LNCAP (cell line): ENCODE data around the gene RBBP6.

ENCODE experiments used
- TF ChIP-seq, protein P1 (sequence below): fragments of 450-650 bp; IDR thresholded peaks from 2 replicates; pipeline ENCODE4 v1.5.1; 2017; ENCODE audit warnings: mild to moderate bottlenecking

RBBP6 gene

DNA sequence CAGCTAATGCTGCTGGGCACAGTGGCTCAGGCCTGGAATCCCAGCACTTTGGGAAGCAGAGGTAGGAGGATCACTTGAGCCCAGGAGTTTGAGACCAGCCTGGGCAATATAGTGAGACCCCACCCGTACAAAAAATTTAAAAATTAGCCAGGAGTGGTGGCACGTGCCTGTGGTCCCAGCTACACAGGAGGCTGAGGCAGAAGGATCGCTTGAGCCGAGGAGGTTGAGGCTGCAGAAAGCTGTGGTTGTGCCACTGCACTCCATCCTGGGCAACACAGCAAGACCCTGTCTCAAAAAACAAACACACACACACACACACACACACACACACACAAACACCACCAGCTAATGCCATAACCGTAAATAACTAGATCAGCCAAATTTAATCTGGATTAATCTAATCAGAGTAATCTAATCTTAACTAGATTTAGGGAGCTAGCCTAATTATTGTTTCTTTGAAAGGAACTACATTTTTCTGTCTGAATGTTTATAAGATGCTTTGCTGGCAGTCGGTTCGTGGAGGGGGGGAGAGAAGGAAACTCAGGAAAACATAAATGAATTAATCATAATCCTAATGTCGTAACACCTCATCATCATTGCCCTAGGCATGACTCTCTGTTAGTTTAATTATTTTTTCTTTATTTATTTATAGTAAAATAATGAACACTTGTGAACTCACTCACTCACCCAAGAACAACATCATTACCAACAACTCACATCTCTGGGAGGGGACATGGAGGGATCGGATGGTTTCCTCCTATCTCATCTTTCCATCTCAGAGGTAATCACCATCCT lies 12.5 kb upstream of the RBBP6 start:
- TF ChIP-seq, protein P1, sequence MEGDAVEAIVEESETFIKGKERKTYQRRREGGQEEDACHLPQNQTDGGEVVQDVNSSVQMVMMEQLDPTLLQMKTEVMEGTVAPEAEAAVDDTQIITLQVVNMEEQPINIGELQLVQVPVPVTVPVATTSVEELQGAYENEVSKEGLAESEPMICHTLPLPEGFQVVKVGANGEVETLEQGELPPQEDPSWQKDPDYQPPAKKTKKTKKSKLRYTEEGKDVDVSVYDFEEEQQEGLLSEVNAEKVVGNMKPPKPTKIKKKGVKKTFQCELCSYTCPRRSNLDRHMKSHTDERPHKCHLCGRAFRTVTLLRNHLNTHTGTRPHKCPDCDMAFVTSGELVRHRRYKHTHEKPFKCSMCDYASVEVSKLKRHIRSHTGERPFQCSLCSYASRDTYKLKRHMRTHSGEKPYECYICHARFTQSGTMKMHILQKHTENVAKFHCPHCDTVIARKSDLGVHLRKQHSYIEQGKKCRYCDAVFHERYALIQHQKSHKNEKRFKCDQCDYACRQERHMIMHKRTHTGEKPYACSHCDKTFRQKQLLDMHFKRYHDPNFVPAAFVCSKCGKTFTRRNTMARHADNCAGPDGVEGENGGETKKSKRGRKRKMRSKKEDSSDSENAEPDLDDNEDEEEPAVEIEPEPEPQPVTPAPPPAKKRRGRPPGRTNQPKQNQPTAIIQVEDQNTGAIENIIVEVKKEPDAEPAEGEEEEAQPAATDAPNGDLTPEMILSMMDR: no peak

DNA sequence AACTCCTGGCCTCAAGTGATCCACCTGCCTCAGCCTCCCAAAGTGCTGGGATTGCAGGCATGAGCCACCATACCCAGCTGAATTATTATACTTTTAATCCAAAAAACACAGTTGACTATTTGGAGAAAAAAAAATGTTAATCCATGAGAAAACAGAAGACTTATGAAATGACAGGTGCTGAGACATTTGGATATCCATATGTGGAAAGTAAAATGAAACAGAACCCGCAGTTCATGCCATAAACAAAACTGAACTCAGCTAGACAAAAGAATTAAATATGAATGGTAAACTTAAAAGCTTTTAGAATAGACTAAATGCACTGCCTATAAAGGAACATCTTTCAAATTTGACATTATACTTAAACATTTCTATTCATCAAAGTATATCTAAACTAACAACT lies 8.2 kb upstream of the RBBP6 start:
- TF ChIP-seq, protein P1: no peak

DNA sequence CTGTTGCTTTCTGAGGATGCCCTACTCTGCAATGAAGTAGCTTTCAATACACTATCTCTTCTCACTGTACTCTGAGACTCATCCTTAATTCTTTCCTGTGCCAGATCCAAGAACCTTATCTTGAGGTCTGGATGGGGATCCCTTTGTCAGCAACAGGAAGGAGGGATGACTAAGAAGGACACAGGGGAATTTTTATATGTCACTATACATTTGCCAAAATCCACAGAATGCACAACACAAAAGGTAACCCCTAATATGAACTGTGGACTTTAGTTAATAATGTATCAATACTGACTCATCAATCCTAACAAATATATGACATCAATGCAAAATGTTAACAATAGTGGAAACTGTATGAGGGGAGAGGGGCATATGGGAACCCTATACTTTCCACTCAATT lies 4.7 kb upstream of the RBBP6 start:
- TF ChIP-seq, protein P1: no peak

DNA sequence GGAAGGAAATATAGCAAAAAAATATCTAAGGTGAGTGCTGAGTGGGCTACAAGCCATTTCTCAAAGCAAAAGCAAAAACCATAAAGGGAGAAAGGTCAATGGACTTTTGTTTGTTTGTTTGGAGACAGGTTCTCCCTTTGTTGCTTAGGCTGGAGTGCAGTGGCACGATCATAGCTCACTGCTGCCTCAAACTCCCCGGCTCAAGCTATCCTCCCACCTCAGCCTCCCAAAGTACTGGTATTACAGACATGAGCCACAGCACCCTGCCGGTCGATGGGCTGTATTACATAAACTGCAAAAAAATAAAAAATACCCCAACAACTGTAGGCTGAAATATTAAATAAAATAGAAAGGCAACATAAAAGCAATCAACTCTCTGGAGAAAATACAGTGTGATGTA lies 3.5 kb upstream of the RBBP6 start:
- TF ChIP-seq, protein P1: no peak

DNA sequence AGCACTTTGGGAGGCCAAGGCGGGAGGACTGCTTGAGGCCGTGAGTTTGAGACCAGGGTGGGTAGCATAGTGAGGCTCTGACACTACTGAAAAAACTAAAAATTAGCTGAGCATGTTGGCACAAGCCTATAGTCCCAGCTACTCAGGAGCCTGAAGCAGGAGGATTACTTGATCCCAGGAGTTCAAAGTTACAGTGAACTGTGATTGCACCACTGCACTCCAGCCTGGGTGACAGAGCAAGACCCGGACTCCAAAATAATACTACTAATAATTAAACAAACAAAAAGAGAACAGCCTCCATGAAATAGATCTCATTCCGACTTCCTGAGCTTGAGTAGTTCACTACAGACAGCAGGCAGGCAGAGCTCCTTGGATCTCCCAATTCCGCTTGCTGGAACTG lies 2.7 kb upstream of the RBBP6 start:
- TF ChIP-seq, protein P1: no peak

DNA sequence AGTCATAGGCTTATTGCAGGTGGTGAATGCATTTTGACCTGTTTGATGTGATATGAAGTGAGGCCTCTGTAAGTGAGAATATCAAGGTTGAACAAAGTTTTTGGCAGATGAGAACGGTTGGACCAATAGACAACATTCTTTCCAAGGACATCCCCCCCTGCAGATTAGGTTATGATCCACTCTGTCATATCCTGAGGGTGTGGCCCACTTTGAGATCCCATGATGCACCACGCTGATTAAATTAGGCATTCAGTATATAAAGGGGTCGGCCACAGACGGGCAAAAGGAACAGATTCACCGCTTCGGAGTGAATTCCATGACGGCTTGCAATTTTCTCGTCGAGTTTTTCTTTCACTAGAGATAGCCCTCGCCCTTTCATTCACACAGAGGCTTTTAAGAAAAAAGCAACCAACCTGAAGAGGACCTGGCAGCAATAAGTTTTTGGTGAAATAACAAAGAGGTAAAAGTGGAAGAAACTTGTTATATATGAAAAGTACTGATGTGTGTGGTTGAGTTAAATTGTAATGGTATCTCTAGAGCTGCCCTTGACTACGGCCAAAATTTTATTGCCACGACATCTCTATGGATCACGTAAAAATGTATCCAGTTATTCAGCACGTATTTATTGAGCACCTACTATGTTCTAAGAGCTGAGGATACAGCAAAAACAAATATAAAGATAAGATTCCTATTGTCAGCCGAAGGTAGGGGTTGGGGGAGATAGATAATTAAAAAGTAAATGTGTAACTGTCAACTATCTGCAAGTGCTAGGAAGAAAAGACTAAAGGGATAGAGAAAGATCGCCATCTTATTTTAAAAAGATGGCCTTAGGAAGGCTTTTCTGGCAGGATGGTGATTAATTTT lies 1.7 kb upstream of the RBBP6 start:
- TF ChIP-seq, protein P1: no peak

DNA sequence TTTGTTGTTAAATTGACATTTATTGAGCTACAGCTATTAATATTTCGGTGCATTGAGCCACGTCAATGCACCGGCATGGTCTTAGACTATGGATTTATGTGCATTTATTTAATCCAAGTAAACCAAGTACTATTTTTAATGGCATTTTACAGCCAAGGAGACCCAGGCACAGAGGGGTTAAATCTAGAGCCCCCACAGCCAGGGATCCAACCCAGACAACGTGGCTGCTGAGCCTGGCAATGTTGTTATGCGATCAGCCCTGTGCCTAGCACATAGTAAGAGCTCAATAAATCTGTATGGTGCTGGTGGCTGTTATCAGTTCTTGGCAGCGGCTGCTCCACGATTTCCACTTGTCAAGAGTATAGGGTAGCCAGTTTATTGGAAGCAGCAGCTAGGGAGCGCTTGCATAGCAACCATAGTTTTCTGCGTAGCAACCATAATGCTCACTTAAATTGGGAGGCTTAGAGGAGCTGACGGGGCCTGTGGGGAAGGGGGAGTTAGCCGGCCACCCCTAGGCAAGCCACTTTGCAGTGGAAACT lies 541 bp upstream of the RBBP6 start:
- TF ChIP-seq, protein P1: no peak; the same call in 1 of the 2 replicates
